CD4-positive, alpha-beta T cell treated with Interleukin-21 for 1 hour (primary cell): ENCODE data around the gene FMNL2.

Experiments used
- DNase-seq: peaks from one replicate; pipeline ENCODE4 v3.0.0-alpha.2; 2020

FMNL2 gene

GRCh38 chr2:152676461-152676860 is 341.5 kb downstream of the FMNL2 start:
- no peak for DNase-seq

GRCh38 chr2:152678808-152679207 is 343.8 kb downstream of the FMNL2 start:
- no peak for DNase-seq

- no peak for DNase-seq
Measured at GRCh38 chr2:152682663-152683062, 347.7 kb downstream of the FMNL2 start.

GRCh38 chr2:152683400-152683799 is 348.4 kb downstream of the FMNL2 start:
- DNase-seq, result no peak

GRCh38 chr2:152686321-152686720 is 351.3 kb downstream of the FMNL2 start:
- no peak for DNase-seq

GRCh38 chr2:152693033-152693432 is 358.1 kb downstream of the FMNL2 start:
- no peak for DNase-seq

GRCh38 chr2:152694161-152694661 is 359.2 kb downstream of the FMNL2 start:
- DNase-seq, result peak; percentile 63

GRCh38 chr2:152695763-152696162 is 360.8 kb downstream of the FMNL2 start:
- DNase-seq, result no peak

- DNase-seq, result no peak
Measured at GRCh38 chr2:152696476-152696875, 361.5 kb downstream of the FMNL2 start.
